SHP77 treated with DMSO at 0.1 percent for 48 hours (cell line): ENCODE results near the gene CHST14.
"Not testable (repeated sequence)": the region's sequence is repeated elsewhere in the genome, so short reads cannot be mapped to it uniquely, and the experiment has no call there.

Experiments used
- DNase-seq: peaks from one replicate; lab custom pipeline; 2025; lab: John Stamatoyannopoulos, UW

CHST14 gene

GRCh38 chr15:40441565-40442531 lies 28.9 kb upstream of the CHST14 start:
- no peak for DNase-seq

- no peak for DNase-seq
Measured at GRCh38 chr15:40443255-40443654, 27.5 kb upstream of the CHST14 start.

- no peak for DNase-seq
Measured at GRCh38 chr15:40443846-40444245, 26.9 kb upstream of the CHST14 start.

GRCh38 chr15:40444736-40445135 lies 26.0 kb upstream of the CHST14 start:
- DNase-seq = no peak

- DNase-seq = no peak
Measured at GRCh38 chr15:40445421-40445922, 25.3 kb upstream of the CHST14 start.

GRCh38 chr15:40446144-40446543 lies 24.6 kb upstream of the CHST14 start:
- no peak for DNase-seq

- DNase-seq = no peak
Measured at GRCh38 chr15:40448354-40448753, 22.4 kb upstream of the CHST14 start.

- DNase-seq = no peak
Measured at GRCh38 chr15:40449275-40449674, 21.5 kb upstream of the CHST14 start.

GRCh38 chr15:40450047-40450446 lies 20.7 kb upstream of the CHST14 start:
- no peak for DNase-seq

GRCh38 chr15:40451527-40452158 lies 19.1 kb upstream of the CHST14 start:
- no peak for DNase-seq

GRCh38 chr15:40452296-40453090 lies 18.3 kb upstream of the CHST14 start:
- DNase-seq = no peak

GRCh38 chr15:40453941-40454340 lies 16.8 kb upstream of the CHST14 start:
- not testable (repeated sequence) for DNase-seq

GRCh38 chr15:40454904-40455391 lies 15.8 kb upstream of the CHST14 start:
- no peak for DNase-seq

- DNase-seq = no peak
Measured at GRCh38 chr15:40456299-40456712, 14.5 kb upstream of the CHST14 start.

- no peak for DNase-seq
Measured at GRCh38 chr15:40456738-40457137, 14.0 kb upstream of the CHST14 start.

- DNase-seq = no peak
Measured at GRCh38 chr15:40458495-40459371, 12.1 kb upstream of the CHST14 start.

GRCh38 chr15:40459391-40460015 lies 11.3 kb upstream of the CHST14 start:
- no peak for DNase-seq

- DNase-seq = no peak
Measured at GRCh38 chr15:40460404-40460803, 10.4 kb upstream of the CHST14 start.

- DNase-seq = no peak
Measured at GRCh38 chr15:40461958-40462357, 8.8 kb upstream of the CHST14 start.

GRCh38 chr15:40463279-40463678 lies 7.5 kb upstream of the CHST14 start:
- no peak for DNase-seq
